Tibial artery (tissue), 4 donors: Measurements from ENCODE around the gene HBG1.

ENCODE experiments used
- DNase-seq, 2 donors: peaks; one replicate each; pipeline ENCODE4 v3.0.0-alpha.2; 2019
- H3K27ac ChIP-seq, 2 donors: fragments of 200-600 bp; sonication (generic) in 1 of 2; 1 replicate in 1 of 2; 2 replicates in 1 of 2; pipeline ENCODE4 v1.5.1; 2018 to 2019; ENCODE audit warnings: mild to moderate bottlenecking in 1 of 2
- H3K27me3 ChIP-seq, 2 donors: fragments of 200-600 bp; sonication (generic) in 1 of 2; one replicate each; pipeline versions ENCODE4 v1.5.1 to v1.6.0; 2016 to 2019
- H3K36me3 ChIP-seq, 3 donors: fragments of 200-600 bp; sonication (generic) in 2 of 3; one replicate each; pipeline ENCODE4 v1.5.1; 2016 to 2019; ENCODE audit warnings: mild to moderate bottlenecking in 2 of 3
- H3K4me1 ChIP-seq, 4 donors: fragments of 200-600 bp; sonication (generic) in 2 of 4; 1 replicate in 3 of 4; 2 replicates in 1 of 4; pipeline ENCODE4 v1.5.1; 2016 to 2019
- H3K4me3 ChIP-seq, 2 donors: fragments of 200-600 bp; sonication (generic) in 1 of 2; 1 replicate in 1 of 2; 2 replicates in 1 of 2; pipeline ENCODE4 v1.5.1; 2018 to 2019; ENCODE audit warnings: mild to moderate bottlenecking in 2 of 2
- H3K9me3 ChIP-seq, 3 donors: fragments of 200-600 bp; sonication (generic) in 1 of 3; one replicate each; pipeline ENCODE4 v1.5.1; 2016 to 2019
- CTCF ChIP-seq, 2 experiments: fragments of 200-600 bp in 1 of 2; fragments of 450-650 bp in 1 of 2; IDR thresholded peaks; one replicate each; pipeline ENCODE4 v1.5.1; 2017 to 2019; ENCODE audit warnings: antibody characterized with exemption in 2 of 2, mild to moderate bottlenecking in 1 of 2, moderate library complexity in 1 of 2
- intact Hi-C: fragments of 100-400 bp; cut with DNase I; formaldehyde crosslinking; loops from one replicate; pipeline ENCODE4 v1.15.0; 2023; ENCODE audit warnings: low total_unique reads

Gene HBG1

GRCh38 chr11:5241458-5241857, 8.2 kb downstream of the HBG1 start:
- H3K9me3 ChIP-seq: no peaks in the 10 kb centered on the region
- H3K4me1 ChIP-seq: no peaks in the 10 kb centered on the region
- no peaks in the 10 kb centered on the region for H3K36me3 ChIP-seq
- TF ChIP-seq CTCF (IDR thresholded peaks at IDR 0.05): no peak
- intact Hi-C loops: no loop called here
- no peak overlapping the region for H3K27ac ChIP-seq
- no peak overlapping the region for H3K4me3 ChIP-seq
- H3K27me3 ChIP-seq: no peaks in the 10 kb centered on the region
- no peak for DNase-seq

GRCh38 chr11:5240458-5240857, 9.2 kb downstream of the HBG1 start:
- TF ChIP-seq CTCF (IDR thresholded peaks at IDR 0.05): no peak
- no peak for DNase-seq
- no peaks in the 10 kb centered on the region for H3K36me3 ChIP-seq
- no peaks in the 10 kb centered on the region for H3K9me3 ChIP-seq
- no peaks in the 10 kb centered on the region for H3K4me1 ChIP-seq
- no peaks in the 10 kb centered on the region for H3K27me3 ChIP-seq
- H3K4me3 ChIP-seq: no peak overlapping the region
- intact Hi-C loops: no loop called here
- no peak overlapping the region for H3K27ac ChIP-seq

- TF ChIP-seq CTCF (IDR thresholded peaks at IDR 0.05): no peak
- H3K27me3 ChIP-seq: no peaks in the 10 kb centered on the region
- intact Hi-C loops: no loop called here
- no peaks in the 10 kb centered on the region for H3K4me1 ChIP-seq
- no peaks in the 10 kb centered on the region for H3K36me3 ChIP-seq
- no peak overlapping the region for H3K27ac ChIP-seq
- no peak overlapping the region for H3K4me3 ChIP-seq
- no peaks in the 10 kb centered on the region for H3K9me3 ChIP-seq
- DNase-seq: no peak
These were observed 9.6 kb downstream of the HBG1 start for GRCh38 chr11:5240056-5240455.

GRCh38 chr11:5239046-5239445, 10.6 kb downstream of the HBG1 start:
- intact Hi-C loops: no loop called here
- no peaks in the 10 kb centered on the region for H3K9me3 ChIP-seq
- H3K4me3 ChIP-seq: no peak overlapping the region
- no peak for TF ChIP-seq CTCF (IDR thresholded peaks at IDR 0.05)
- H3K27me3 ChIP-seq: no peaks in the 10 kb centered on the region
- H3K27ac ChIP-seq: no peak overlapping the region
- no peaks in the 10 kb centered on the region for H3K36me3 ChIP-seq
- no peak for DNase-seq
- H3K4me1 ChIP-seq: no peaks in the 10 kb centered on the region

- H3K36me3 ChIP-seq: no peaks in the 10 kb centered on the region
- H3K9me3 ChIP-seq: no peaks in the 10 kb centered on the region
- no peaks in the 10 kb centered on the region for H3K27me3 ChIP-seq
- H3K4me3 ChIP-seq: no peak overlapping the region
- H3K4me1 ChIP-seq: no peaks in the 10 kb centered on the region
- no peak for DNase-seq
- H3K27ac ChIP-seq: no peak overlapping the region
- TF ChIP-seq CTCF (IDR thresholded peaks at IDR 0.05): no peak
- intact Hi-C loops: no loop called here
These were observed 11.2 kb downstream of the HBG1 start for GRCh38 chr11:5238486-5238885.

- no peaks in the 10 kb centered on the region for H3K36me3 ChIP-seq
- no peaks in the 10 kb centered on the region for H3K9me3 ChIP-seq
- H3K4me3 ChIP-seq: no peak overlapping the region
- no peaks in the 10 kb centered on the region for H3K27me3 ChIP-seq
- TF ChIP-seq CTCF (IDR thresholded peaks at IDR 0.05): no peak
- no peak overlapping the region for H3K27ac ChIP-seq
- H3K4me1 ChIP-seq: no peaks in the 10 kb centered on the region
- intact Hi-C loops: no loop called here
- DNase-seq: no peak
These were observed 12.2 kb downstream of the HBG1 start for GRCh38 chr11:5237420-5237819.
